Lung microvascular endothelial cell (primary cell): ENCODE results near the gene RABGAP1. TPM values are rescaled to one million over a fixed set of nuclear protein-coding genes. Genes with fewer than 3 reads are reported as not detected.
"Not testable (repeated sequence)": the region's sequence is repeated elsewhere in the genome, so short reads cannot be mapped to it uniquely, and the experiment has no call there.

Experiments
- DNase-seq, 2 donors: peaks; one replicate each; pipeline versions ENCODE4 v3.0.0 to v3.0.0-alpha.2; 2010; ENCODE audit warnings: low read depth in 2 of 2
- total RNA-seq: library from RNA; depleted of rRNA; stranded (reverse); fragments of >200 nt; gene quantifications from 2 replicates; pipeline ENCODE4 v1.2.1, GENCODE V29; 2014

RABGAP1 gene
- 30.3 and 35.5 TPM in 2 replicates for total RNA-seq

DNA sequence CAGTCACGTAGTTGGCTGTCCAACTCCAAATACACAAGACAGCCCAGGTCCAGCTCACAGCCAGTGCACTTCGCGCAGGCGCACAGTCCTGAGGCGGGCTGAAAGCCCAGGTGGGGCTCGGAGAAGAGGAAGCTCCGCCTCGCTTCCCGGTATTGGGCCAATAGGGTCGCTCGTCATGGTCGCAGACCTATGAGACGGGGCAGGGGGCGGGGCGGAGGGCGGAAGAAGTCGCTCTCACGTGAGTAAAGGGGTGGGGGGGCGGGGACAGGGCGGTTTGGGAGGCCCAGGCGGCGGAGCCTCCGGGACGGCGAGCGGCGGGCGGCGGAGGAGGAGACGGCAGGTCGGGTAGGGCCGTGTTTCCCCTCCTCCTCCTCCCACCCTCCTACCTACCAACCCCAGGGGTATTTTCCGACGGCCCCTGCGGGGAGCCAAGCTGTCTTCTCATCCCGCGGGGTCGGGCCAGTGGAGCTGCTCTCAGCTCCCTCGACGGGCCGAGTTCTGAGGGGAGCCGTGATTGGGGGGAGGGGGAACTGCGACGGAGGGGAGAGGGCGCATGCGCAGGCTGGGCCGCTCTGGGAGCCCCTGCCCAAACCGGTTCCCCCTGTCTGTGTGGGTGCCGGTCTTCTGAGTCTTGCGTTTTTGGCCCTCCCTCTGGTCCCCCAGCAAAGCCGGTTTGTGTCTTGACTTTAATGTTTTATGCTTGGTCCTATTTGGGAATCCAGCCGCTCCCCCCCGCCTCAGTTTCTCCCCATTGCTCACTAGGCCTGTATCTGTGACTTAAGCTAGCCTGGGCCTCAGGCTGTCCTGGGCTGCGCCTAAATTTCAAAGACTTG is at the start of gene RABGAP1:
TSS of gene RABGAP1 (plus strand) at position 272 of the 833 bp plus-strand sequence. CDS start 16,040 bp downstream, outside the sequence.
- DNase-seq, result peak; percentile 98 to 99

DNA sequence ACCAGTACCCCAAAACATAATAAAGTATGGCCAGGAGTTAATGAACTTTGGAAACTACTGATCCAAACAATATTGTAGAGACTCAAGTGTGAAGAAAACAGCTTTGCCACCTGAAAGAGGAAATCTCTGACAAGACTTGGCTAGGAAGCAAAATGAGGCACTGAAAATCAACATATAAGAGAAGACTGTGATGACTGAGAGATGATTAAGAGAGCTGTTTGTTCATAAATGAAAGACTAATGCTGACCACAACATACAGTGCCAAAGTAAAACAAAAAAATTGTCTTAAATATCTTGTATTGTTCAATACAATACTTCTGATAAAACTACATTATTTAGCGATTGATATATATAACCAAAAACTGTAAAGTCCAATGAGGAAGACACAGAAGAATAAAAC is 42.9 kb upstream of the RABGAP1 start:
- peak in 1 of 2 donors; percentile 44 for DNase-seq

DNA sequence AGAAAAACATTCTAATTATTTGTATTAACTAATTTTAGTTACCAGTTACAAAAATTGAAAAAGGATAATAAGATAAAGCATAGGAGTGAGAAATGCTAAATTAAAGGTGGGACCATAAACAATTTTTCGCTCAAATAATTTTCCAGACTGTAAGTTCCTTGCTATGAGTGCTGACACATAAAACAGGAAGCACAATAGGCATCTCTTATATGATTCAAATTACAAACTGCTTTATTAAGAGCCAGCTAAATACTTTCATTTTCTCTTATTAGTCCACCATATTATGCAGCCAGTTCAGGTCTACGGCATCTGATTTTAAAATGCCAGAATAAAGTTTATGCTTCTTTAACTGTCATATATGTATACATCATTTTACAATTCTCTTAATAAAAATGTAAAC is 40.0 kb upstream of the RABGAP1 start:
- peak; percentile 55 to 69 for DNase-seq

DNA sequence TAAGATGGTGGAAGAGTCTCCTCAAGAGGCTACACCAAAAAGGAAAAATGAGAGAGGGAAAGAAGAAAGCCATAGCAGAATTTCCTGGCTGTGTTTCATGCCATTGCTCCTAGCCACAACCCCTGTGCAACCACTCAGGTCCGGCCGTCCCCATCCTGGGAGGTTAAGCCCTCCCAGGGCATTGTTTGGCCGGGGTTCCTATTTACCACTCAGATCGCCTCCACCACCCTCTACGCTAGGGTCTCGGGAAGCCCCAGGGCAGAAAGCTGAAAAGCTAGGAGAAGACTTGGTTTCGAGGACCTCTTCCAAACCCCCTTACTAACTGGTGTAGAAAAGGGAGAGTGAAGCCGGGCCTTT is 36.4 kb upstream of the RABGAP1 start:
- DNase-seq, result peak; percentile 56 to 65

DNA sequence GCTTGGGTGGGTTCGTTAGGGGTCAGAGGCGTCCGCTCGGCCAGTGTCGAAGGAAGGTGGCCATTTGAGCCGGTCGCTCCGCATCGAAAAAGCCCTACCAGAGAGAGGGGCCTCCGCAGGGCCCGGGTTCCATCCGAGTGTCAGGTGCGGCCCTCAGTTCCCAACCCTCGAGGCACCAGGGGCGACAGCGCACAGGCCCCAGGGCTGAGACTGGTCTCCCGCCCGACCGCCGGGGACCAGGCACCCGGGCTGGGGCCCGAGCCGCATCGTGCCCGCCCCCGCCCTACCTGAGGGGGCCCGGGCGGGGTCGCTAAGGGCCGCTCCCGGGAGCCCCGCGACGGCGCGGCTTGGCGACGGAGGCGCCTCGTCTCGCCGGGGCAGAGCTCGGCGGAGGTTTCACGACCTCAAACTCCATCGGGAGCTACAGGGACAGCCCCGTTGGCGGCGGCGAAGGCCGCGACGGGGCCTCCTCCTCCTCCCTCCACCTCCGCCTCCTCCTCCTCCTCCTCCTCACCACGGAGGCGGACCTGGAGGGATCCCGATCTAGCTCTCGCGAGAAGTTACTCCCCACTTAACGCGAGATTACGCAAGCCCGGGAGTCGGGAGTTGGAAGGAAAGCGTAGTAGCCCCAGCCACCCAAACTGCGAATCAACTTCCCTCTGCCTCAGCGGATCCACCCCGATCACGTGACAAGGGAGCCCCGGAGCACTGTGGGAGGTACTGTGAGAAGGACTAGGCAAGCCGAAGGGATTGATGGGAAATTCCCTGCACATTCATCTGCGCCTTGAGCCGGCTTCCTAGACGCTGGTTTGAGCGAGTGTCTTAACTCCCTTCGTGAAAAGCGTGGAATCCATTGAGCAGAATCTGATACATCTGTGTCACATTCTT is 35.8 kb upstream of the RABGAP1 start, which contains the start of gene RC3H2:
TSS of gene RC3H2 (minus strand) at position 537 of the 888 bp plus-strand sequence. CDS start 7,850 bp downstream, outside the sequence.
- peak; percentile 100 for DNase-seq

DNA sequence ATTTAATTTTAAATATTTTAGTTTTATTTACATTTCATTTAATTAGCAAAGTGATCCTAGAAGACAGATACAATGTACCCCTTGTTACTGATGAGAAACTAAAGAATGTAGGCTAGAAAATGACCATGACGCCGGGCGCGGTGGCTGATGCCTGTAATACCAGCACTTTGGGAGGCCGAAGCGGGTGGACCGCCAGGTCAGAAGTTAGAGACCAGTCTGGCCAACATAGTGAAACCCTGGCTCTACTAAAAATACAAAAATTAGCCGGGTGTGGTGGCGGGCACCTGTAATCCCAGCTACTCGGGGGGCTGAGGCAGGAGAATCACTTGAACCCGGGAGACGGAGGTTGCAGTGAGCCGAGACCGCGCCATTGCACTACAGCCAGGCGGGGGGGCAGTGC is 34.7 kb upstream of the RABGAP1 start:
- not testable (repeated sequence) for DNase-seq

DNA sequence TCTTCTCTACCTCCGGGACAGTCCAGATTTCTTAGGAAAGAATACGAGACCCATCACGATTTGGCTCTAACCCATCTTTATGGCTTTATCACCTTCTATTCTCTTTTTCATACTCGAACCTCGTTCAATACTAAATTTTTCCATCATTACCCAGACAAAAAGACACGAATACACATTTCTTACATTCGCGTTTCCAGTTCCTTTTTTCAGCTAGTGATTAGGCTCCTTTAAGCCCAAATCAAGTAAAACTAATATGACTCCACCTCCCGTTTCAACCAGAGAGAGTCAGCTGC is 28.2 kb upstream of the RABGAP1 start:
- no peak for DNase-seq

DNA sequence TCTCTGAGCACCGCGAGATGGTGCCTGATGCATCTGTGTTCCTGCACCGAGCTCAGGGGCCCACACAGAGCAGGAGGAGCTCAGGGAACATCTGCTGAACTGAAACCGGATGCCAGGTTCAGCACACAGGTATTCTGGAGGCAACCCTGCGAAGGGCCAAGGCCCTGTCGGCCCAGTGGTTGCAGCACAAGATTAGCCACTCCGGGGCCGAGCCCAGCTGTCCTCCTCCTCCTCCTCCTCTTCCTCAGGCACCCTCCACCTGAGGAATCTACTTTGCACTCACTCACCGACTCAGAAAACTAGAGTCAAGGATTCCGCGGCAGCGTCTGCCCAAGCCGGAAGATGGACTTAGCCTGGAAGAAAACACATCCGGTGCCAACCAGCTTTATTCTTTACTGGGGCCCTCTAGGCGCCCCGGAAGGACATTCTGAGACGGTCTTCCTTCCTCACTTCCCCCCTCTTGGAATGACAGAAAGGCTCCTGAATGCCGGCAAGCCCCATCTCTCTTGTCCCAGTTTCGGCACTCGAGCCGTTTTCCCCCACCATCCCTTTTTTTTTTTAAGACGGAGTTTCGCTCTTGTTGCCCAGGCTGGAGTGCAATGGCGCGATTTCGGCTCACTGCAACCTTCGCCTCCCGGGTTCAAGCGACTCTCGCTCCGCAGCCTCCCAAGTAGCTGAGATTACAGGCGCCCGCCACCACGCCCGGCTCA is 27.7 kb upstream of the RABGAP1 start, which contains the start of gene ZBTB6:
TSS of gene ZBTB6 (minus strand) at position 360 of the 710 bp plus-strand sequence. CDS start 1,251 bp downstream, outside the sequence.
- peak; percentile 74 to 79 for DNase-seq

DNA sequence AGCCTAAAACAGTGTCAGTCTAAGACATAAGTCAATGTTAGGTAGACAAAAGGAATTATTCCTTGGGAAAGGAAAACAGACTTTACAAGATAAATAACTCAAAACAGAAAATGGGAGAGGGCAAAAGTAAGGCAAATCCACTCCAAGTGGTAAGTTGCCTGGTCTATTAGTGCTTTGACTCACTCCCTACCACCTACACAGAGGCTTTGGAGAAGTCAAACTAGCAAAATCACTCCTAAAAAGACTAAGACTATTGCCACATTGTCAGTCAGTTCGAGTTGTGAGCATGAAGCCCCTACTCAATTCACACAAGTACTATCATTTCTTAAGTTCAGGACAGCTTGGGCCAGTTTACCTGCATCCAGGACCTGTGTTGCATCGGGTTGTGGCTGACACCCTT is 22.5 kb upstream of the RABGAP1 start:
- DNase-seq, result no peak

DNA sequence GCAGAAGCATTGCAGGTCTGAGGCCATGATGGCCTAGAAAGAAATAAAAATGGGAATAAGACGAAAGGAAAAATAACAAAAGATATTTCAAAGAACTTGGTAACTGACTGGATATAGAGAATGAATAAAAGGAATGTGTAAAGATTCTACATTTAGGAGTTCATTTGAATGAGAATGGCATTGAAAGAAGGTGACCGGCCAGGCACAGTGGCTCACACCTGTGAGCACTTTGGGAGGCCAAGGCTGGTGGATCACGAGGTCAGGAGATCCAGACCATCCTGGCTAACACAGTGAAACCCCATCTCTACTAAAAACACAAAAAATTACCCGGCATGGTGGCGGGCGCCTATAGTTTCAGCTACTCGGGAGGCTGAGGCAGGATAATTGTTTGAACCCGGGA is 18.1 kb upstream of the RABGAP1 start:
- no peak for DNase-seq

DNA sequence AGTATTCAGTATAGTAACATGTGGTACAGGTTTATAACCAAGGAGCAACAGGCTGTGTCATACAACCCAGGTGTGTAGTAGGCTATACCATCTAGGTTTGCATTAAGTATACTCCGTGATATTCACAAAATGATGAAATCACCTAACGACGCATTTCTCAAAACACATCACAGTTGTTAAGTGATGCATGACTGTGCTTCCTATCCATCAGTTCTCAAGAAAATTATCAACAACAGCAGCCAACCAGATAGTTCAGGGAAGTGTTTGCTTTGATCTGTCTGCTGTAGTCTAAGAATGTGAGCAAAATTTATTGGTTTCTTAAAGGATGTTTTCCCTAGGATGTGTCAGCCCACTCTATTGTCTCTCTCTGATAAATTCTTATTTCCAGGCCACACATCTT is 16.9 kb upstream of the RABGAP1 start:
- peak in 1 of 2 donors; percentile 89 for DNase-seq

DNA sequence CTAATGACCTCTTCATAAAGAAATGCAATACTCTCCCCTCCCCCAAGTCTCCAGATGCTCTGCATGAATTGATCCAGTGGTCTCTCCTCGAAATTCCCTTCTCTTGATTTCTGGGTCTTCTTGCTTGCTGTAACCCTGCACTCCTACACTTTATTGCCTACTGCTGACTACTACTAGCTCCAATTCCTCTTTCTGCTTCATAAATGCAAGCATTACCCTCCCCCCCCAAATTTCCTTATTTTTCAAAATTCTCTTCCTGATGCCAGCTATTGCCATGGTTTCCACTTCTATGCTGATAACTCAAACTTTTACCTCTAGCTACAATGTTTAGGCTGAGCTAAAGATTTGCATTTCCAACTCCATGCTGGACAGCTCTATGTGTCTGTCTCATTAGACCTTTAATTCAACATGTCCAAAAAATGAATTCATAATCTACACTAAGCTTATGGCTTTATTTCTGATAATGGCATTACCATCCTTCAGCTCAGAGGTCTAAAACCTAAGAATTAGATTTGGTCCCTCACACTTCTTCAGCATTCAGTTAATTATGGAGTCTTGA is 10.9 kb upstream of the RABGAP1 start:
- DNase-seq, result no peak

DNA sequence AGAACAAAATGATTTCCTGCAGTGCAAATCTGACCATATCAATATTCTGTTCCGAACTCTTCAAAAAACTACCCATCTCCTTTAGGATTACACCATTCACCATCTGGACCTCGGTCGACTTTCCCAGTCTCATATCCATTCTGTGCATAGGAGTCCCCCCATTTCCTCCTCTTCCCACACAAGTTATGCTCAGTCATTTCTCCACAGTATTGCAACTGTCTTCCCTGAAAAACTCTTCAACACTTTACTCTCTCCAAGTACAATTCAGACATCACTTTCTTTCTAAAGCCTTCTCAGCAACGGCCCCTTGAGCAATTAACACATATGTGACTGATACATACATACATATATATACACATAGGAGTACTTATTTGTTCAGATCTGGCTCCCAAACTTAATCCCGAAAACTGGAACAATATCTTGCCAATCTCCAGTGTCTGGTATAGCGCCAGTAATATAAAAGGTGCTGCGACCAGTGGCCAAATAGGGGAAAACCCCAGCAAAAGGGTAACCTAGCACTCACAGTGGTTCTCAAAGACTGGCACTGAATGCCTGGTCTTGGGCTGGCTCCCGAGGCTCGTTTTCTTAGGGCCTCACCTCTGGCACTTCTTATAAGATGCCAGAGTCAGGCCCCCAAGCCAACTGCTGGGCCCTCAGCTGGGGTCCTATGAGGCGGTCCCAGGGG is 10.1 kb upstream of the RABGAP1 start:
- no peak for DNase-seq

DNA sequence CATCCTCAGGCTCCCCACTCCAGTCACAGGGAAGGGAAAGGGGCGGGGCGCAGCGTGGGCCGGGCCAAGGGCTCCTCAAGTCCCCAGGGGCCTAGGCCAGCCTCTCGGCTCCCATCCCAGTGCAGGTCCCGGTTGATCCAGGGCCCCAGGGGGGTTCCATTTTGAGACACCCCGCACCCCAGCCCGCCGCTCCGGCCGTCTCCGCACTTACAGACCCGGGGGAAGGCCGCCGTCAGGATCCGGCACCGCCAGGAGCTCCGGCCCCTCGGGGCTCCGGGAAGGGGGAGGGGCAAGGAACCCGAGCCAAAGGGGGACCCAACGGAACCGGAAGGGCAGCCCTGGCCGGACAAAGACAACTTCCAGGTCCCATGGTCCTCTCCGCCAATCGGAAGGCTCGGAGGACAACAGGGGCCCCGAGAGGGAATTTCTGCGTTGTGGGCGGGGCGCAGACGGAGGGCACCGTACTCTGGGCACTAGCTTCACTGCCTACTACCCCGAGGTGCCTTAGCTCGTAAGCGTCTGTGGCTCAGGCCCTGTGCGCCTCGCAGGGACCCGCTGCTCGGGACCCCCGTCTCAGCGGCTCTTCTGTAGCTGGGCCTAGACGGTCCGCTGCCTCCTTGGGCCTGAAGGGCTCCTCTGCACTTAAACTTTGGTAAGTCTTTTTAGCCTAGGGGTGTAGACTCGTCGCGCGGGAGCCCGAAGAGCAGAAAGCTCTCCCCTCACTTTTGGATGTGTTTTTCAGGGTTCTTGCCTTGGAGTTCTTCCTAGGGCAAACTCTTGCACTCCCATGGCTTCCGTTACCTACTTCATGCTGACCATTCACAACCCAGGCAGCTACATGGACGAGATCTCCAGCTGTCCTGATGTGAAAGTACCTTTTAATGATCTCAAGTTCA is 9.3 kb upstream of the RABGAP1 start, which contains the start of gene ZBTB26:
TSS of gene ZBTB26 (minus strand) at position 287 of the 896 bp plus-strand sequence. CDS start 11,578 bp downstream, outside the sequence.
- DNase-seq, result peak; percentile 93 to 94

DNA sequence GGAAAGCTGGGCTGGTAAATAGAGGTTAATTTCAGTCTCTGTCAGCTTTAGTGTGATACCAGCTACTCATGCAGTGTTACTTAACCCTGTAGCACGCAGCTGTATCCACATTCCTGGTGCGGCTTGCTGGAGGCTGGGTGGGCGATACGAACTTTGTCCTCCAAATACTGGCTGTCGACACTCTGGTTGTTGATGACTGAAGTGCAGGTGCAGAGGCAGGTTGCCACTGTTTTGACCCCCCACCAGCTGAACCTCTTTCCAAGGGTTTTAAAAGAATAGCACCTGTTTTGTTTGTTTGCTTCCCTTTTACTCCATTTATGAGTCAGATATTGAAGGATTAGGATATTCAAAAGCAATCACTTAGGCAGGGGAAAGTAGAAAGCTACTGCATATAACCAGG is 4.4 kb upstream of the RABGAP1 start:
- no peak for DNase-seq

DNA sequence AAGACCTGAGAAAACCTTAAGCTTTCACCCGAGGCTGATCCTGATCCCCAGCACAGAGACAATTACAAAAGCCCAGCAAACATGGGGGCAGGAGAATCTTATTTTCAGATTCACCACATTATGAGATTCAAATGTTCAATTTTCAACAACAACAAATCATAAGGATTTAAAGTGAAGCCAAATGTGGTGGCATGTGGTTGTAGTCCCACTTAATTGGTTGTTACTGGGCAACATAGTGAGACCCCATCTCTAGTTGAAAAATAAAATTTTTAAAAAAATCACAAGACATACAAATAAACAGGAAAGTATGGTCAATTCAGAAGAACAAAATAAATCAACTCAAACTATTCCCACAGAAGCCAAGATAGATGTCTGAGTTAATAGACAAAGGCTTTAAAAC is 3.9 kb upstream of the RABGAP1 start:
- DNase-seq, result no peak

DNA sequence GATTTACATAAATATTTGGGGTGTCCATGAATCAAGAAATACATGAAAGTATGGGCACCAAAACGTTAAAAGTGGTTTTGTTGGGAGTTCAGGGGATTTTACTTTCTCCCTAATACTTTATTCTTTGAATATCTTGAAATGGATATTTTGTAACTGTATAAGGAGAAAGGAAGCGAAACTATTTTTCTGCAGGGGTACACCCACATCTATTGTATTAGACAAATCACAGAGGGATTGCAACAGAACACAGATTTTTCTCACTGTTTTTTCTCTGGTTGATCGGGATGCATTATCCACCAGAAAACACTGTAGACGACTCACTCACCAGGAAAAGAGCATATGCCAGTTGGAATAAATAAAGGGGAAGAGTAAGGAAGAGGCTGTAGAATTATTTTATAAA is 1.2 kb upstream of the RABGAP1 start:
- no peak for DNase-seq

DNA sequence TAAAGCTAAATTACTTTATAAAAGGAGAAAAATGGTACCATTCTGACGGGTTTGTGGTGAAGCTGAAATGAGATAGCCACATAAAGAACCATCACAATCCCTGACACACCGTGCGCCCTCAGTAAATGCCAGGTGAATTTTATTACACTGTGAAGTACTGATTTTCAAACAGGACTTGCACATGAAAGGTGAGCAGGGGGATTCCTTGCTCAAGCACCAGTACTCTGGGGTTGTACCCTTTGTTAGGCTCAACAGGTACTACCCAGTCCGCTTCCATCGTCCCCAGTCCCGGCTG is 419 bp upstream of the RABGAP1 start:
- no peak for DNase-seq

DNA sequence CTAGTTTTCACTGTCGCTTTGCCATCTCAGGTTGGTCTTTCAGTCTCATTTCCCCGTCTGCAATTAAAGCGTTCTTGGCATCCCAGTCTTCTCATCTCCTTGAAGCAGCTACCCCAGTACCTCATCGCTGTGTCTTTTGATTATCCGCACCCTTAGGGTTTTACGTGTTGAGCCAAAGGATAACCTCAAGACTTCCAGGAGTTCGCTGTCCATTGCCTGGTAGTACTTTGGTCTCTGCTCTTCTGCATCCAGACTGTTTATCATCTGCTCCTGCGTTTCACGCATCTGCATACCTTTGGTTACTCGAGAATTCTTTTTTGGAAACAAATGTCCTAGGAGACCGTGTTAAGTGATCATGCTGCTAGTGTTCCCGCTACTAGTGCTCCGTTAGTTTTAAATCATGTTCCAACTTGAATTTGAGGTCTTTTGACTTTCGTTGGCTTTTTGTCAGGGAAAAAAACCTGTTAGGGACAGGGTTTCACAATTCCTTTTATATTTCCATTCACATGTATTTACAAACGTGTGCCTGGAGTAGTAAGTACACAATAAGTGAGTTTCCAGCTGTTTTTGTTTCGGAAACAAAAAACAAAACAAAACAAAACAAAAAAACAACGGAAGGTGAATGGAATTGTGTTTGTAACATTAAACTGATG is 888 bp downstream of the RABGAP1 start:
- DNase-seq, result peak; percentile 51 to 58
